HepG2 (cell line): ENCODE data around the gene INF2. TPM values are rescaled to one million over a fixed set of nuclear protein-coding genes. Genes with fewer than 3 reads are reported as not detected.

ENCODE experiments used
- BRD4 ChIP-seq: sonication (generic); formaldehyde crosslinking; IDR thresholded peaks from 2 replicates; pipeline ENCODE4 v1.4.0; 2020; ENCODE audit warnings: missing genetic modification reagents
- GFI1 ChIP-seq: sonication (generic); formaldehyde crosslinking; IDR thresholded peaks from 2 replicates; pipeline ENCODE4 v1.5.0; 2020; ENCODE audit warnings: missing genetic modification reagents, mild to moderate bottlenecking, borderline replicate concordance
- GPN1 ChIP-seq: sonication (generic); formaldehyde crosslinking; IDR thresholded peaks from 2 replicates; pipeline ENCODE4 v1.5.1; 2020; ENCODE audit warnings: missing genetic modification reagents, borderline replicate concordance
- JUND ChIP-seq: sonication (generic); formaldehyde crosslinking; IDR thresholded peaks from 2 replicates; pipeline ENCODE4 v1.8.0; 2022; ENCODE audit warnings: mild to moderate bottlenecking, missing genetic modification reagents
- MXI1 ChIP-seq: IDR thresholded peaks from 3 replicates; pipeline ENCODE4 v1.6.1; 2012; ENCODE audit warnings: low read depth, low read length, inconsistent platforms, borderline replicate concordance
- MYNN ChIP-seq: sonication (generic); formaldehyde crosslinking; IDR thresholded peaks from 2 replicates; pipeline ENCODE4 v1.4.0; 2020; ENCODE audit warnings: mild to moderate bottlenecking, low read depth, missing genetic modification reagents
- NFKBIZ ChIP-seq: IDR thresholded peaks from 2 replicates; pipeline ENCODE4 v1.6.1; 2018; ENCODE audit warnings: missing genetic modification reagents, missing compliant biosample characterization
- PHB2 ChIP-seq: fragments of 450-650 bp; IDR thresholded peaks from 2 replicates; pipeline ENCODE4 v1.6.1; 2018; ENCODE audit not compliant: partially characterized antibody
- SIX4 ChIP-seq: sonication (generic); formaldehyde crosslinking; IDR thresholded peaks from 2 replicates; pipeline ENCODE4 v1.4.0; 2020; ENCODE audit warnings: missing genetic modification reagents
- SPEN ChIP-seq: sonication (generic); formaldehyde crosslinking; IDR thresholded peaks from 2 replicates; pipeline ENCODE4 v1.5.1; 2020; ENCODE audit warnings: low read depth, mild to moderate bottlenecking, missing genetic modification reagents
- U2AF2 ChIP-seq: fragments of 200-400 bp; formaldehyde crosslinking; IDR thresholded peaks from 2 replicates; pipeline ENCODE4 v1.6.1; 2017; ENCODE audit warnings: low read depth, mild to moderate bottlenecking, low read length
- ZC3H4 ChIP-seq: sonication (generic); formaldehyde crosslinking; IDR thresholded peaks from 2 replicates; pipeline ENCODE4 v1.4.0; 2020; ENCODE audit warnings: missing genetic modification reagents, borderline replicate concordance
- ZMYM2 ChIP-seq: sonication (generic); formaldehyde crosslinking; IDR thresholded peaks from 2 replicates; pipeline ENCODE4 v1.8.0; 2022; ENCODE audit warnings: mild to moderate bottlenecking, missing genetic modification reagents
- ZNF10 ChIP-seq: sonication (generic); formaldehyde crosslinking; IDR thresholded peaks from 2 replicates; pipeline ENCODE4 v1.4.0; 2020; ENCODE audit warnings: mild to moderate bottlenecking, low read depth, missing genetic modification reagents, borderline replicate concordance
- ZNF225 ChIP-seq: sonication (generic); formaldehyde crosslinking; IDR thresholded peaks from 2 replicates; pipeline ENCODE4 v1.4.0; 2020; ENCODE audit warnings: mild to moderate bottlenecking, missing genetic modification reagents
- ZNF672 ChIP-seq: sonication (generic); formaldehyde crosslinking; IDR thresholded peaks from 2 replicates; pipeline ENCODE4 v1.8.1; 2022; ENCODE audit warnings: missing genetic modification reagents
- ZNF724P ChIP-seq: sonication (generic); formaldehyde crosslinking; IDR thresholded peaks from 2 replicates; pipeline ENCODE4 v1.8.0; 2022; ENCODE audit warnings: missing genetic modification reagents, borderline replicate concordance
- ZNF883 ChIP-seq: sonication (generic); formaldehyde crosslinking; IDR thresholded peaks from 2 replicates; pipeline ENCODE4 v1.5.1; 2020; ENCODE audit warnings: mild to moderate bottlenecking, missing genetic modification reagents; ENCODE audit errors: not compliant biosample characterization
- ZSCAN29 ChIP-seq: sonication (generic); formaldehyde crosslinking; conservative IDR thresholded peaks from 2 replicates; pipeline ENCODE4 v1.4.0; 2020; ENCODE audit warnings: mild to moderate bottlenecking, missing genetic modification reagents
- polyA plus RNA-seq, 8 experiments: library from polyadenylated mRNA; depleted of rRNA in 3 of 8; stranded (reverse) in 7 of 8; unstranded in 1 of 8; fragments of >200 nt; fragmentation: Illumina TruSeq in 4 of 8; extraction: Trizol in 4 of 8; gene quantifications; 2 replicates each; pipeline versions ENCODE4 v1.2.1 to v1.2.3, GENCODE V29; 2011 to 2016; ENCODE audit warnings: low read depth in 4 of 8, missing spikeins in 1 of 8, mixed read lengths in 1 of 8; ENCODE audit not compliant: insufficient read depth in 1 of 8
- total RNA-seq, 5 experiments: library from RNA; depleted of rRNA; stranded (reverse); fragments of >200 nt; fragmentation: Illumina TruSeq; extraction: Trizol; gene quantifications; 2 replicates each; pipeline ENCODE4 v1.2.3, GENCODE V29; 2016; ENCODE audit warnings: low read depth in 1 of 5
- TF ChIP-seq, protein P1 (sequence below): conservative IDR thresholded peaks from 2 replicates; pipeline ENCODE4 v1.6.1; 2018; ENCODE audit warnings: missing genetic modification reagents
- TF ChIP-seq, protein P2 (sequence below): sonication (generic); formaldehyde crosslinking; IDR thresholded peaks from 2 replicates; pipeline ENCODE4 v1.5.0; 2020; ENCODE audit warnings: mild to moderate bottlenecking, low read depth, missing genetic modification reagents, borderline replicate concordance
- TF ChIP-seq, protein P3 (sequence below): sonication (generic); formaldehyde crosslinking; IDR thresholded peaks from 2 replicates; pipeline ENCODE4 v1.5.1; 2020; ENCODE audit warnings: missing genetic modification reagents, mild to moderate bottlenecking, borderline replicate concordance
- TF ChIP-seq, protein P4 (sequence below): fragments of 450-650 bp; IDR thresholded peaks from 2 replicates; pipeline ENCODE4 v1.6.1; 2017; ENCODE audit warnings: mild to moderate bottlenecking
- TF ChIP-seq, protein P5 (sequence below): sonication (generic); formaldehyde crosslinking; IDR thresholded peaks from 2 replicates; pipeline ENCODE4 v1.4.0; 2020; ENCODE audit warnings: mild to moderate bottlenecking, missing genetic modification reagents
- TF ChIP-seq, protein P6 (sequence below): sonication (generic); formaldehyde crosslinking; IDR thresholded peaks from 2 replicates; pipeline ENCODE4 v1.5.0; 2020; ENCODE audit warnings: missing genetic modification reagents, mild to moderate bottlenecking, borderline replicate concordance

The INF2 gene
- total and polyA plus RNA-seq, 2 of the 13 experiments (the other 11 are each of a cell fraction or from before 2014, with no cell fraction given) = 16.4 to 26.4 TPM

DNA sequence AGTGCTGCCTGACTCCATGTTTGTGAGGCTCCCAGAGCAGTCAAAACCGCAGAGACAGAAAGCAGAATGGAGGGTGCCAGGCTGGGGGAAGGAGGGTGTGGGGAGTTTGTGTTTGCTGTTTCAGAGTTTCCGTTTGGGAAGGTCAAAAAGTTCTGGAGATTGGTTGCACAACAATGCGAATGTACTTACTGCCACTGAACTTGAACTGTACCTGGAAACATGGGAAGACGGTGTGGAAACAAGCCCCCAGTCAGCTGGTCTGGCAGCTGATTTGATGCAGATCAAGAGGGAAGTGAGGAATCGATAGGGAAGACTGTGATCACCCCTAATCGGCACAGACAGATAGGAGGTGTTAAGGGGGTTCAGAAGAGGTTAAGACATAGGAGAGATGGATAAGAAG lies 35.3 kb upstream of the INF2 start (continued):
- TF ChIP-seq, protein P1, sequence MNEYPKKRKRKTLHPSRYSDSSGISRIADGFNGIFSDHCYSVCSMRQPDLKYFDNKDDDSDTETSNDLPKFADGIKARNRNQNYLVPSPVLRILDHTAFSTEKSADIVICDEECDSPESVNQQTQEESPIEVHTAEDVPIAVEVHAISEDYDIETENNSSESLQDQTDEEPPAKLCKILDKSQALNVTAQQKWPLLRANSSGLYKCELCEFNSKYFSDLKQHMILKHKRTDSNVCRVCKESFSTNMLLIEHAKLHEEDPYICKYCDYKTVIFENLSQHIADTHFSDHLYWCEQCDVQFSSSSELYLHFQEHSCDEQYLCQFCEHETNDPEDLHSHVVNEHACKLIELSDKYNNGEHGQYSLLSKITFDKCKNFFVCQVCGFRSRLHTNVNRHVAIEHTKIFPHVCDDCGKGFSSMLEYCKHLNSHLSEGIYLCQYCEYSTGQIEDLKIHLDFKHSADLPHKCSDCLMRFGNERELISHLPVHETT = no peak
- TF ChIP-seq U2AF2 = no peak
- TF ChIP-seq ZNF883 (CRISPR knock-in tag) = no peak
- no peak for TF ChIP-seq NFKBIZ (CRISPR knock-in tag)
- TF ChIP-seq ZMYM2 (CRISPR knock-in tag) = no peak
- no peak for TF ChIP-seq GPN1 (CRISPR knock-in tag)
- no peak for TF ChIP-seq ZNF724P (CRISPR knock-in tag)
- no peak for TF ChIP-seq BRD4
- TF ChIP-seq, protein P2, sequence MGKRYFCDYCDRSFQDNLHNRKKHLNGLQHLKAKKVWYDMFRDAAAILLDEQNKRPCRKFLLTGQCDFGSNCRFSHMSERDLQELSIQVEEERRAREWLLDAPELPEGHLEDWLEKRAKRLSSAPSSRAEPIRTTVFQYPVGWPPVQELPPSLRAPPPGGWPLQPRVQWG (CRISPR knock-in tag) = no peak
- 0 out of 2 replicates have a peak, but pooled peaks have one; percentile 72 for TF ChIP-seq ZSCAN29 (CRISPR knock-in tag)
- TF ChIP-seq, protein P3, sequence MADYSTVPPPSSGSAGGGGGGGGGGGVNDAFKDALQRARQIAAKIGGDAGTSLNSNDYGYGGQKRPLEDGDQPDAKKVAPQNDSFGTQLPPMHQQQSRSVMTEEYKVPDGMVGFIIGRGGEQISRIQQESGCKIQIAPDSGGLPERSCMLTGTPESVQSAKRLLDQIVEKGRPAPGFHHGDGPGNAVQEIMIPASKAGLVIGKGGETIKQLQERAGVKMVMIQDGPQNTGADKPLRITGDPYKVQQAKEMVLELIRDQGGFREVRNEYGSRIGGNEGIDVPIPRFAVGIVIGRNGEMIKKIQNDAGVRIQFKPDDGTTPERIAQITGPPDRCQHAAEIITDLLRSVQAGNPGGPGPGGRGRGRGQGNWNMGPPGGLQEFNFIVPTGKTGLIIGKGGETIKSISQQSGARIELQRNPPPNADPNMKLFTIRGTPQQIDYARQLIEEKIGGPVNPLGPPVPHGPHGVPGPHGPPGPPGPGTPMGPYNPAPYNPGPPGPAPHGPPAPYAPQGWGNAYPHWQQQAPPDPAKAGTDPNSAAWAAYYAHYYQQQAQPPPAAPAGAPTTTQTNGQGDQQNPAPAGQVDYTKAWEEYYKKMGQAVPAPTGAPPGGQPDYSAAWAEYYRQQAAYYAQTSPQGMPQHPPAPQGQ = no peak
- no peak for TF ChIP-seq MXI1
- TF ChIP-seq JUND (CRISPR knock-in tag) = no peak
- no peak for TF ChIP-seq MYNN (CRISPR knock-in tag)
- TF ChIP-seq GFI1 = 0 out of 2 replicates have a peak, but pooled peaks have one; percentile 47
- TF ChIP-seq, protein P4, sequence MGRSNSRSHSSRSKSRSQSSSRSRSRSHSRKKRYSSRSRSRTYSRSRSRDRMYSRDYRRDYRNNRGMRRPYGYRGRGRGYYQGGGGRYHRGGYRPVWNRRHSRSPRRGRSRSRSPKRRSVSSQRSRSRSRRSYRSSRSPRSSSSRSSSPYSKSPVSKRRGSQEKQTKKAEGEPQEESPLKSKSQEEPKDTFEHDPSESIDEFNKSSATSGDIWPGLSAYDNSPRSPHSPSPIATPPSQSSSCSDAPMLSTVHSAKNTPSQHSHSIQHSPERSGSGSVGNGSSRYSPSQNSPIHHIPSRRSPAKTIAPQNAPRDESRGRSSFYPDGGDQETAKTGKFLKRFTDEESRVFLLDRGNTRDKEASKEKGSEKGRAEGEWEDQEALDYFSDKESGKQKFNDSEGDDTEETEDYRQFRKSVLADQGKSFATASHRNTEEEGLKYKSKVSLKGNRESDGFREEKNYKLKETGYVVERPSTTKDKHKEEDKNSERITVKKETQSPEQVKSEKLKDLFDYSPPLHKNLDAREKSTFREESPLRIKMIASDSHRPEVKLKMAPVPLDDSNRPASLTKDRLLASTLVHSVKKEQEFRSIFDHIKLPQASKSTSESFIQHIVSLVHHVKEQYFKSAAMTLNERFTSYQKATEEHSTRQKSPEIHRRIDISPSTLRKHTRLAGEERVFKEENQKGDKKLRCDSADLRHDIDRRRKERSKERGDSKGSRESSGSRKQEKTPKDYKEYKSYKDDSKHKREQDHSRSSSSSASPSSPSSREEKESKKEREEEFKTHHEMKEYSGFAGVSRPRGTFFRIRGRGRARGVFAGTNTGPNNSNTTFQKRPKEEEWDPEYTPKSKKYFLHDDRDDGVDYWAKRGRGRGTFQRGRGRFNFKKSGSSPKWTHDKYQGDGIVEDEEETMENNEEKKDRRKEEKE = no peak
- TF ChIP-seq ZNF10 (CRISPR knock-in tag) = no peak
- TF ChIP-seq, protein P5, sequence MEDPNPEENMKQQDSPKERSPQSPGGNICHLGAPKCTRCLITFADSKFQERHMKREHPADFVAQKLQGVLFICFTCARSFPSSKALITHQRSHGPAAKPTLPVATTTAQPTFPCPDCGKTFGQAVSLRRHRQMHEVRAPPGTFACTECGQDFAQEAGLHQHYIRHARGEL (CRISPR knock-in tag) = no peak
- no peak for TF ChIP-seq ZNF672
- 0 out of 2 replicates have a peak, but pooled peaks have one; percentile 11 for TF ChIP-seq SIX4 (CRISPR knock-in tag)
- TF ChIP-seq ZNF225 (CRISPR knock-in tag) = no peak
- no peak for TF ChIP-seq PHB2
- TF ChIP-seq ZC3H4 = no peak
- peak; percentile 60 for TF ChIP-seq SPEN (CRISPR knock-in tag)
- TF ChIP-seq, protein P6, sequence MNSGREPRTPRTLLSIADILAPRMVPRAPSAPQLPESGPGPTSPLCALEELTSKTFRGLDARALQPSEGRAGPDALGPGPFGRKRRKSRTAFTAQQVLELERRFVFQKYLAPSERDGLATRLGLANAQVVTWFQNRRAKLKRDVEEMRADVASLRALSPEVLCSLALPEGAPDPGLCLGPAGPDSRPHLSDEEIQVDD (CRISPR knock-in tag) = no peak
